G401.6 (cell line): ENCODE results near the gene SPATA3.

Source experiments
- FAIRE-seq: peaks from 2 replicates; lab custom pipeline; 2012; peaks lifted over from hg19 to GRCh38; lab: Jason Lieb, UNC

Gene SPATA3

GRCh38 chr2:231030725-231031124 is 34.8 kb downstream of the SPATA3 start:
- FAIRE-seq: no peak

DNA sequence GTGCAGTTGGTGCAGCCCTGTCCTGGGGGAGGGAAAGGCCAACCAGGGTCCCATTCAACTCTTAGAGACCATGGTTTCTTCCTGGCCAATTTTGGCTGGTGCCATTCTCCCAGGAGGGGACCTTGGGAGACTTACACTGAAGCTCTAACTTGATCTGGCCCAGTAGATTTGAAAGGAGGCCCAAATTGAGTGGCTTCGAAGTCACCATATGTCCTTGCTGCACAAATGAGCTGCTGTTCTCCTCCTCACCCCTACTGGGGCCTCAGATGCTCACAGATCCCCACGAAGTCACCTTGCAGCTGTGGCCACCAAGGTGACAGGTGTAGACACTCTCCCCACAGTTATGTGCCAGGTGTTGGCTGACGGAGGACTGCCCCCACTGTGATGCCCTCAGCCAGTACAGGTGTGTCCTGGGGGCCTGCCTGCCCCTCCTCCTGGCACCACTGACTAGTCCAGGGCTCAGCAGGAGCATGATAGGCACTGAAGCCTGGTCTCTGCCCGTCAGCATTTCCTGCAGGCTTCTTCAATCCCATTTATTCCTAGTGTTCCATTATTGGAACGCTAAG is 36.7 kb downstream of the SPATA3 start:
- FAIRE-seq: no peak

- FAIRE-seq: no peak
Observed at GRCh38 chr2:231033147-231034132, 37.5 kb downstream of the SPATA3 start.

- FAIRE-seq: no peak
Observed at GRCh38 chr2:231034291-231034882, 38.5 kb downstream of the SPATA3 start.

- FAIRE-seq: no peak
Observed at GRCh38 chr2:231036131-231036530, 40.2 kb downstream of the SPATA3 start.

DNA sequence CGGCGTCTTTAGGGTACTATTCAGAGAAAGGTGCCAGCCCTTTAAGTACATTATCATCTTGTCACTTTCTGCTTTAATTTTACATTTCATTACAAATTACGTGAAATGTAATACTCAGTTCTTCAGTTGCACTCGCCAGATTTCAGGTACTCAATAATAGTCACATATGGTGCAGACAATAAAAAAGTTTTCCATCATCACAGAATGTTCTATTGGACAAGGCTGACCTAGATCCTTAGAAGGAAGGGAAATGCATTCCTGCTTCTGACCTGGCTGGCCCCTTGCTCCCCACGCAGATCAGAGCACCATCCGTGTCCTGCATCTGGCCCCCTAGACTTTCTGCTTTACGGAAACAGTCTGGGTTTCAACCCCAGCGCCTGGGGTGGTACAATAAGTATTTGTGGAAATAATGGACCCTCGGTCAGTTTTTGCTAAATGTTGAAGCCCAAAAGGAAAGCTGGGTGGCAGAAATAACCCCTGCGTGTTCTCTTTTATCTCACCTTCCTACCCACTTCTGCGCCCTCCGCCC is 40.7 kb downstream of the SPATA3 start:
- FAIRE-seq: no peak

DNA sequence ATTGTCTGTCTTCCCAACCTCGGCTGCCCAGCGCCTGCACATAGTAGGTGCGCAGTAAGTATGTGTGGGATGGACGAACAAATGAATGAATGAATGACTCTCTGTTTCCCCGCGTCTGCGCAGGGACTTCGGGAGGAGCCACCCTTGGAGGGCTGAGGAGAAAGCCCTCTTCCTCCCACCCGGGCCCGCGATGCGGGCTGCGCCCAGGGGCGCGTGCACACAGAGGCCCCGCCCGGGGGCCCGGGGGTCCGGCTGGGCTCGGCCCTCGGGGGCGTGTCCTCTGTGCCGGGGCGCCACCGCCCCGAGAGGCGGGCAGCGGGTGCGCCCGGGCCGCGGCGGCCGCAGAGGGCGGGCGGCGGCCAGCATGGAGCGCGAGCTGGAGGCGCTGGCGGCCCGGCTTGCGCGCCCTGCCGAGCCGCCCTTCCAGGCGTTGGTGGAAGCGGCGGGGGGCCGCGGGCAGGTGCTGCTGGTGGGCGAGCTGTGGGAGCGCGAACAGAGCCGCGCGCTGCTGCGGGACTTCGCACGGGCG is 41.3 kb downstream of the SPATA3 start, which contains the start of gene C2orf72:
TSS of gene C2orf72 (plus strand) at position 322 of the 529 bp plus-strand sequence. CDS start at position 365, 43 bp downstream.
- no peak for FAIRE-seq

- FAIRE-seq: no peak
Observed at GRCh38 chr2:231037731-231038482, 42.0 kb downstream of the SPATA3 start.

GRCh38 chr2:231038483-231039293 is 42.8 kb downstream of the SPATA3 start:
- no peak for FAIRE-seq

DNA sequence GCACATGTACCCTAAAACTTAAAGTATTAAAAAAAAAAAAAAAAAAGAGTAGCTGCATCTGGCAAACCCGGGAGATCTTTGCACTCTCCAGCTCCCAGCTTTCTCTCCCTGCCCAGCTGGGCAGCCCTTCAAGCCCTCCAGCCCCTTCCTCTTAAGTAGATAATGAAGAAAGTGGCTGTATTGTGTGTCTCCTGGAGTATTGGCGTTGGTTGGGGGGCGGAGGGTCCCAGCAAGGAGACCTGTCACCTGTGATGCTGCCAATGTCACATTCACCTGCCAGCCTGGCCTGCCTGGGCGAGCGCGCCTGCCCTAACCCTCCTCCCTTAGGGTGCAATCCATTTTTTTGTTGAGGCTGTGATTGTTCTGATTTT is 43.4 kb downstream of the SPATA3 start:
- FAIRE-seq: no peak

GRCh38 chr2:231039821-231040364 is 44.0 kb downstream of the SPATA3 start:
- FAIRE-seq: no peak

GRCh38 chr2:231041061-231041689 is 45.3 kb downstream of the SPATA3 start:
- FAIRE-seq: no peak

DNA sequence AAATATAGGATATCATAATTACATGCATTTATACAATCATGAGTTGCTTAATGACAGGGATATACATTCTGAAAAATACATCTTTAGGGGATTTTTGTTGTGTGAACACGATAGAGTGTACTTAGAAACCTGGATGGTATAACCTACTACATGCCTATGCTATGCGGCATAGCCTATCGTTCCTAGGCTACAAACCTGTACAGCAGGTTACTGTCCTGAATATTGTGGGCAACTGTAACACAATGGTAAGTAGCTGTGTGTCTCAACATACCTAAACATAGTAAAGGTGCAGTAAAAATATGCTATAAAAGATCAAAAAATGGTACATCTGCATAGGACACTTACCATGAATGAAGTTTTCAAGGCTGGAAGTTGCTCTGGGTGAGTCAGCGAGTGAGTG is 47.9 kb downstream of the SPATA3 start:
- FAIRE-seq: no peak

DNA sequence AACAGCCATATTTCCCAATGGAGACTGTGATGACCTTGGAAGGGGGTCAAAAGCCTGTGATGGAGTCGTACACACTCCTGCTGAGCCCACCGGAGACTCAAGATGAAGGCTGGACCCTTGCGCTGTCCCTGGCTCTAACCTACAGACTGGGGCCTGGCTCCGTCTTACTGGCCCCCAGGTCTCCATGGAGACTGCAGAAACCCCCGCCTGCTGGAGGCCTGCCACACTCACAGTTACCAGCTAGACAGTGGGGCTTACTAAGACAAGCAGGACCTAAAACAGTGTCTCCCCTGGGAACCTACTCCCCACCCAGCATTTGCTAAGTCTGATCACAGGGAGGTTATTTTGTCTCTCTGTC is 51.0 kb downstream of the SPATA3 start:
- no peak for FAIRE-seq

- no peak for FAIRE-seq
Observed at GRCh38 chr2:231047274-231047922, 51.5 kb downstream of the SPATA3 start.

DNA sequence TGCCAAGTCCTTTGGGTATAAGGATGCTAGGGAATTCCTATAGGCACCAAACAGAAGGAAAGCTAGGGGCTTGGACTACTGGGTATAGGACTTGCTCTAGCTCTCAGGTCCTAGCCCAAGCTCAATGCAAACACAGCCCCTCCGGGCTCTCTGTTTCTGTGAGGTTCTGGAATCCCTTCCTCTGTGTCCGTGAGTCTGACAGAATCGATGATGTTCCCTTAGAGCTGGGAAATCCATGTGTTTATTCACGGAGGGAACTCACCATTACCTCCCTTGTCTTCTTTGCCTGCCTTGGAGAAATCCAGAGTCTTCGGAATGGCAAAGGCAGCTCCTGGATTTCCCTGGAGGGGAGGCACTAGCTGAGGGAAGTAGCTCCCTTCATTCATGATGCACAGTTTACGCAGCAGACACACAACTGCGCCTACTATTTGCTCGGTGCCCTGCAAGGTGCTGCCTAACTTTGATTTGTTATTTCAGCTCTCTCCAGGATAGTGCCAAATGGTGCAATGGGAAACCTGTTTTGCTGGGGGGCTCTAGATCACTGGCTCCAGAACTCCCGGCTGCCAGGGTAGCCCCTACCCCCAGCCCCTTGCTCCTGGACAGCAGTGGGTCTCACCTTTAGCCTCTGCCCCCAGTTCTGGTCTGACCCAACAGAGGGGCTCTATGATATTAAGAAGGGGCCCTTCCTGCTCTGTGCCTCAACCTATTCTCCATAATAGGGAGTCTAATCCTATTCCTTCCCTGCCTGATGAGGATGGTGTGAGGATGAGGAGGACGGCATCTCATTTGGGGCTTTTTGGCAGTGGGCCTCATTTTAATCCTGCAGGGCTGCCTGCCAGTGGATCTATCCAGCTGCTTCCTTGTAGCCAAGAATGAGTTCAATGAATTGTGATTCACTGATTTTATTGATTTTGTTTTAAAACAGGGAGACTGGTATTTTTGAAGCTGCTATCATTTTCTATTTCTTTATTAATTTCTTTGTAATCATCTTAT is 52.3 kb downstream of the SPATA3 start:
- FAIRE-seq: no peak

GRCh38 chr2:231049286-231050017 is 53.5 kb downstream of the SPATA3 start:
- FAIRE-seq: no peak
